NCI-H69 (cell line): ENCODE data around the gene KANSL1L.

Experiments used
- DNase-seq: peaks from one replicate; lab custom pipeline; 2025; lab: John Stamatoyannopoulos, UW

Gene KANSL1L

GRCh38 chr2:210072922-210073509, 98.2 kb downstream of the KANSL1L start:
- DNase-seq: peak; percentile 57

DNA sequence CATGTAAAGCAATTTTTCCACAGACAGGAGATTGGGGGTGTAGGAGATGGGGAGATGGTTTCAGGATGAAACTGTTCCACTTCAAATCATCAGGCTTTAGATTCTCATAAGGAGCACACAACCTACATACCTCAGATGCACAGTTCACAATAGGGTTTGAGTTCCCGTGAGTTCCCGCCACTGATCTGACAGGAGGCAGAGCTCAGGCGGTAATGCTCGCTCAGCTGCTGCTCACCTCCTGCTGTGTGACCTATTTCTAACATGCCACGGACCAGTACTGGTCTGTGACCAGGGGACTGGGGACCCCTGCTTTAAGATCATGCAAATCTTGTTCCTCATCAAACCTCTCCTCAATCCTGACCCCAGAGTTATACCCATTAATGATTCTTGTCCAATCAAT, 98.7 kb downstream of the KANSL1L start:
- DNase-seq: peak; percentile 1

DNA sequence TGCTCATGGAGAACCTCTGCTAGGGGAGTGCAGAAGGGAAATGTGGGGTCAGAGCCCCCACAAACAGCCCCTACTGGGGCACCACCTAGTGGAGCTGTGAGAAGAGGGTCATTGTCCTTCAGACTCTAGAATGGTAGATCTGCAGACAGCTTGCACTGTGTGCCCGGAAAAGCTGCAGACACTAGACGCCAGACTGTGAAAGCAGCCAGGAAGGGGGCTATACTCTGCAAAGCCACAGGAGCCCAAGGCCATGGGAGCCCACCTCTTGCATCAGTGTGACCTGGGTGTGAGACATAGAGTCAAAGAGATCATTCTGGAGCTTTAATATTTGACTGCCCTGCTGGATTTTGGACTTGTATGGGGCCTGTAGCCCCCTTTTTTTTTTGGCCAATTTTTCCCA, 107.9 kb downstream of the KANSL1L start:
- DNase-seq: no peak

- no peak for DNase-seq
Observed at GRCh38 chr2:210055825-210056224, 115.4 kb downstream of the KANSL1L start.

DNA sequence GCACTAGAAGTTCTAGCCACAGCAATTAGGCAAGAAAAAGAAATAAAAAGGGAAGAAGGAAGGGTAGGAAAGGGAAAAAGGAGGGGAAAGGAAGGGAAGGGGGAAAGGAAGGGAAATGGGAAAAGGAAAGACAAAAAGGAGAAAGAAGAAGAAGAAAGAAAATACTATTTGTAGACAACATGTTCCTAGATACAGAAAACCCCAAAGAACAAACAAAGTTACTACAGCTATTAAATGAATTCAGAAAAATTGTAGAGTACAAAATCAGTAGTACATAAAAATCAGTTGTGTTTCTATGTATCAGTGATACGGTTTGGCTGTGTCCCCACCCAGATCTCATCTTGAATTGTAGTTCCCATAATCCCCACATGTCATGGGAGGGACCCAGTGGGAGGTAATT, 116.5 kb downstream of the KANSL1L start:
- DNase-seq: no peak

DNA sequence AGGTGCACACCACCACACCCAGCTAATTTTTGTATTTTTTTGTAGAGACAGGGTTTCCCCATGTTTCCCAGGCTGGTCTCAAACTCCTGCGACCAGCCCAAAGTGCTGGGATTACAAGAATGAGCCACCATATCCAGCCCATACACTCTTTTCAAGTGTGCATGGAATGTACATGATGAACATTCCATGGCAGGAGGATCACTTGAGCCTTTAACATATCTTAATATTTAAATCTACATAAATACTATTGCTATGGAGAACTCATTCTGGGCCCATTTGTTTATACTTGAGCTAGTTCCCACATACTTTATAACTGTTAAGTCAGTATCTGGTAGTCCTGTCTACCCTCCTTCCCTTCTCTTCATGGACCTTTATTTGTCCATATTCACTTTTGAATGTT, 120.3 kb downstream of the KANSL1L start:
- DNase-seq: no peak

- DNase-seq: no peak
Observed at GRCh38 chr2:210049831-210050230, 121.4 kb downstream of the KANSL1L start.

- DNase-seq: no peak
Observed at GRCh38 chr2:210046851-210047500, 124.2 kb downstream of the KANSL1L start.

GRCh38 chr2:210038078-210038477, 133.1 kb downstream of the KANSL1L start:
- no peak for DNase-seq

DNA sequence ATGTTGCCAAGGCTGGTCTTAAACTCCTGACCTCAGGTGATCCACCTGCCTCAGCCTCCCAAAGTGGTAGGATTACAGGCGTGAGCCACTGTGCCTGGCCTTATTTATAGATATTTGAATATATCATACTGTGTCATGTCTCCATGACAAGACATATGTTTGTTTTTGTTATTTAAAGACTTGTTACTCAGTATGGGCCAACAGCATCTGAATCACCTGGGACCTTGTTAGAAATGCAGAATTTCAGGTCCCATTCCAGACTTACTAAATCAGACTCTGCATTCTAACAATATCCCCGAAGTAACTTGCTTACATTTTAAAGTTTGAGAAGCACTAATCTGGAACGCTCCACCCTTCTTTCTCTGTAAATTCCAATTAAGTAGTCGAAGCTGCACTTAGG, 135.5 kb downstream of the KANSL1L start:
- no peak for DNase-seq

DNA sequence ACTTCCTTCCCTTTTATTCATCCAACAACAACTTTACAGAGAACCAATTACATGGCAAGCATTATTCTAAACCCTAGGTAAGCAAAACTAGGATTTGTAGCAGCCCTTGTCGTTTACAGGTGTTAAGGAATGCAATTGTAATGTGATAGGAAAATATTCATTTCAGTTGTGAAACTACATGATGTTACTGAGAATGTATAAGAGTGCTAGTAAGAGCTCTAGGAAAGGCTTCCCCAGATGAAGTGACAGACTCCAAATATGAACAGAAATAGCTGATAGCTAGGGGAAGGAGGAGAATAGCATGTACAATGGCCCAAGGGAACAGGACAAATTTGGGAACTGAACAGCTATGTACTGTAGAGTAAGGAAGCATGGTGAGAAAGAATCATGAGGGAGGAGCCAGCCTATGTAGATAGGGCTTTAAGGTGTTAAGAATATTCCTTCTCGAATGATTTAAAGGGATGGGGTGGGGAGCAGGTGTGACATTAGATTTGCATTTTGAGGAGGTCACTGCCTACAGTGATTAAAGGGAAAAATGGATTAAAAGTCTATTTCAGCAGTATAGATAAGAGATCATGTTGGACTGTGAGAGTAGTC, 137.0 kb downstream of the KANSL1L start:
- DNase-seq: no peak

GRCh38 chr2:210028178-210028577, 143.0 kb downstream of the KANSL1L start:
- DNase-seq: peak; percentile 2

DNA sequence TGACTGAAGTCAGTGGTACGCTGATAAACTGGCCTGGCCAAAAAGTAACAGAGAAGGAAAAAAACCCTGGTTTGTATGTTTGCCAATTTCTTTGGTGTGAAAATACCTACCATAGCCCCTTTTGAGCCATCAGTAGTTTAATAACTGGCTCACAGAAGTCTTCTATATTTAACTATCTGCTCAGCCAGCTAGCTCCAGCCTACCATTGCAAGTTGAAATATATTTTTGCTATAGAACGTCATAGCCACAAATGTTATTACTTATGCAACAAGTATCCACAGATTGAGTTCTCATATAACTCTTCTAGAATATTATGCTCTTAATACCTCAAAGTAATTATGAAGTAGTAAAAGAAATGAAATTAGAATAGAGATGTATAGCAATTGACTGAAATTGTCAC, 143.6 kb downstream of the KANSL1L start:
- DNase-seq: no peak

- DNase-seq: no peak
Observed at GRCh38 chr2:210022824-210023223, 148.4 kb downstream of the KANSL1L start.

GRCh38 chr2:210020138-210020537, 151.1 kb downstream of the KANSL1L start:
- DNase-seq: no peak

GRCh38 chr2:210009896-210010295, 161.3 kb downstream of the KANSL1L start:
- no peak for DNase-seq

DNA sequence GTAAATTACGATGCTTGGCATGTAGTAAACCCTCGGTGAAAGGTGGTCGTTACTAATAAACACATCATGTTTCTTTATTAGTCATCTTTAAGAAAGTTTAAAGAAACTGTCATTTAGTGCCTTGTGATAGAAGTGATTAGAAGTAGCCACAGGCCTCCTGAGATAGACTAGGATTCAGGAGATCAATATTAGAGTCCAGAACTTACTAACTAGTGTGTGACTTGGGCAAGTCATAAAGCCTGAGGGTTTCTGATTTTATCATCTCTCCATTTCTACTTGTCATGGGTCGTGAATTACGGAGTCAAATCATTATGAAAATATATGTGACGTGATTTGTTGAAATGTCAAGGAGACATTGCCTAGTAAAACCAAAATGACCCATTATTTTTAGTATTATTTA, 162.1 kb downstream of the KANSL1L start:
- no peak for DNase-seq

DNA sequence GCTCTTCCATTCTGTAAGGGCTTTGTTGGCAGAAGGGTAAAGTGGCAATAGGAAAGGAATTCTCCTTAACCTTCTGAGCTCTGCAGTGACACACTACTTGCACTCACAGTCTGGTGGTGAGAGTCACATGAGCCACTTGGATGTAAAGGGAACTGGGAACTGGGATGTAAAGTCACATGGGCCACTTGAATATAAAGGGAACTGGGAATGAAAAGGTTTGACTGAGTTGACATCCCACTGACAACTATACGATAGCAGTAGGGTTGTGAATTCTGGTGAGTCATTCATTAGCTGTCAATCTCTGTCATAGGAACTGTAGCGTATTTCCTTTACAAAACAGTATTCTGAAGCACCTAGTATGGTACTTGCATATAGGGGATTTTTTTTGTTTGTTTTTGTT, 163.3 kb downstream of the KANSL1L start:
- DNase-seq: no peak

DNA sequence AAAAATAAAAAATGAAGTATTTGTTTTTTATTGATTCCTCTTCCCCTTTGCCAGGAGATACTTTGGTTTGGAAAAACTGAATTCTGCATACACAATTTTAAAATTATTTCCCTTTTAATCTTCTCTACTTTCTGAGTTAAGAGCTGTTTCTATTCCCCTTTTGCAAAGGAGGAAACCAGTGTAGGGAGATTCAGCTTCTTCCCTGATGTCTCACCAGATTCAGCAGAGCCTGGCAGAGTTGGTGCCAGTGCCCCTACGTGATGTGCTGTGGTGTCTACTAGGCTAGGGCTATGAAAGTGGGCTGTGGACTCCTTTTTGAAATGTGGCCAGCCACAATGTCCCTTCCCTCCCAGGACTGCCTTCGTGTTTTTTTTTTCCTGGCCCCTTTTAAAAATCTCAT, 166.3 kb downstream of the KANSL1L start:
- no peak for DNase-seq

DNA sequence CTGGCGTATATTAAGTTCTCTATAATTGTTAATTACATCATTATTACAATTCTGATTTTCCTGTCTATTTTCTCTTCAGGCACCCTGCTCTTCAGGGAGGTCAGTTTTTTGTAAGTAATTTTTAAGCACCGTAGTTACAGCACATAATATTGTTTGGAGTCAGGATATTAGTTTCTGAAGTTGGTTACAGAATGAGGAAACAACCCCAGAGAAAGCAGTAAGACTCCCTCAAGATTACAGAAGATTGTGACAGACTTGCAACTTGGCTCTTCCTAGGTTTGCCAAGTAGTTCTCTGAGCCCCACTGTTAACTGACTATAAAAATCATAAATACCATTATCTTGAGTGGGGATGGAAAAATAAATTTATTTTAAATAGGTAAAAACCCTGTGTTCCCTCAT, 167.8 kb downstream of the KANSL1L start:
- DNase-seq: no peak

- peak; percentile 94 for DNase-seq
Observed at GRCh38 chr2:210002158-210003157, 168.8 kb downstream of the KANSL1L start, which contains the start of gene RPE. TSS of gene RPE (plus strand) at chr2:210002638. CDS start at chr2:210002662, 24 bp downstream.
